IMR-90 (cell line): ENCODE data around the gene ARHGEF39. TPM values are rescaled to one million over a fixed set of nuclear protein-coding genes. Genes with fewer than 3 reads are reported as not detected.

Source experiments
- ATAC-seq: fragments of 200-7000 bp; cut with Tn5 transposase; 2 replicates; pipeline ENCODE4 v1.9.1; 2020; ENCODE audit warnings: low read depth, mild to moderate bottlenecking, moderate library complexity
- BruUV-seq: library from RNA; stranded (reverse); fragments of 400-500 nt; replicated peaks from 2 replicates; lab custom pipeline; 2021; lab: Mats Ljungman, UMichigan
- CTCF ChIA-PET: fragments of 300-600 bp; formaldehyde crosslinking; extraction: SDS; loops from one replicate; lab custom pipeline; 2021; ENCODE audit warnings: antibody characterized with exemption; lab: Yijun Ruan, JAX
- POLR2A ChIA-PET: fragments of 300-600 bp; sonication (Branson Sonifier 250); formaldehyde crosslinking; loops from one replicate; lab custom pipeline; 2022; ENCODE audit warnings: antibody characterized with exemption; ENCODE audit not compliant: unreplicated experiment; lab: Charles Lee
- DNase-seq: peaks from one replicate; pipeline ENCODE4 v3.0.0; 2013
- H2AFZ ChIP-seq: replicated peaks from 2 replicates; pipeline ENCODE3; 2013; ENCODE audit warnings: low read length, mild to moderate bottlenecking; ENCODE audit not compliant: poor library complexity
- H2AK5ac ChIP-seq: 2 replicates; pipeline ENCODE4 v1.6.1; 2013; ENCODE audit warnings: low read depth, low read length, inconsistent platforms
- H2AK9ac ChIP-seq: replicated peaks from 2 replicates; pipeline ENCODE3; 2013; ENCODE audit warnings: mild to moderate bottlenecking, low read depth, low read length, moderate library complexity; ENCODE audit not compliant: poor library complexity
- H2BK120ac ChIP-seq: 2 replicates; pipeline ENCODE4 v1.6.1; 2013; ENCODE audit warnings: low read depth, low read length, inconsistent platforms
- H2BK15ac ChIP-seq: 3 replicates; pipeline ENCODE4 v1.6.1; 2013; ENCODE audit warnings: low read depth, low read length, inconsistent platforms
- H2BK20ac ChIP-seq: 2 replicates; pipeline ENCODE4 v1.6.1; 2013; ENCODE audit warnings: low read depth, mild to moderate bottlenecking, inconsistent platforms, low read length, moderate library complexity
- H2BK5ac ChIP-seq: 2 replicates; pipeline ENCODE4 v1.6.1; 2013; ENCODE audit warnings: mild to moderate bottlenecking, low read depth, low read length, inconsistent platforms; ENCODE audit not compliant: poor library complexity, severe bottlenecking
- H3K14ac ChIP-seq: replicated peaks from 2 replicates; pipeline ENCODE4 v1.6.1; 2013; ENCODE audit warnings: low read depth, low read length, inconsistent platforms
- H3K18ac ChIP-seq: 2 replicates; pipeline ENCODE4 v1.6.1; 2013; ENCODE audit warnings: low read depth, low read length, control low read depth
- H3K23ac ChIP-seq: 2 replicates; pipeline ENCODE4 v1.6.1; 2013; ENCODE audit warnings: low read depth, low read length, inconsistent platforms
- H3K27ac ChIP-seq: 2 replicates; pipeline ENCODE4 v1.5.1; 2013; ENCODE audit warnings: mild to moderate bottlenecking, control low read depth, low read length; ENCODE audit not compliant: insufficient read depth
- H3K27me3 ChIP-seq: 2 replicates; pipeline ENCODE4 v1.6.1; 2013; ENCODE audit warnings: low read length; ENCODE audit not compliant: control insufficient read depth, insufficient read depth
- H3K36me3 ChIP-seq: 2 replicates; pipeline ENCODE4 v1.6.1; 2013; ENCODE audit warnings: low read length, mixed read lengths; ENCODE audit not compliant: control insufficient read depth, insufficient read depth
- H3K4ac ChIP-seq: 2 replicates; pipeline ENCODE4 v1.6.1; 2013; ENCODE audit warnings: low read depth, low read length, inconsistent platforms
- H3K4me1 ChIP-seq: 2 replicates; pipeline ENCODE4 v1.6.1; 2013; ENCODE audit warnings: low read length, mixed read lengths; ENCODE audit not compliant: control insufficient read depth, insufficient read depth
- H3K4me2 ChIP-seq: 2 replicates; pipeline ENCODE4 v1.6.1; 2013; ENCODE audit warnings: low read depth, mild to moderate bottlenecking, control low read depth, low read length, moderate library complexity
- H3K4me3 ChIP-seq: 2 replicates; pipeline ENCODE4 v1.5.1; 2013; ENCODE audit warnings: low read depth, mild to moderate bottlenecking, control low read depth, low read length, moderate library complexity; ENCODE audit not compliant: insufficient read depth
- H3K56ac ChIP-seq: 2 replicates; pipeline ENCODE4 v1.6.1; 2013; ENCODE audit warnings: low read length, inconsistent platforms; ENCODE audit not compliant: insufficient read depth; ENCODE audit errors: extremely low read depth
- H3K79me1 ChIP-seq, 2 experiments: 2 replicates each; pipeline ENCODE4 v1.6.1; 2013; ENCODE audit warnings: low read length in 2 of 2, inconsistent platforms in 1 of 2, low read depth in 1 of 2
- H3K9ac ChIP-seq: 2 replicates; pipeline ENCODE4 v1.6.1; 2013; ENCODE audit warnings: low read depth, low read length, control low read depth
- H3K9me1 ChIP-seq: 2 replicates; pipeline ENCODE4 v1.6.1; 2013; ENCODE audit warnings: low read length, inconsistent platforms; ENCODE audit not compliant: insufficient read depth
- H3K9me3 ChIP-seq: 2 replicates; pipeline ENCODE4 v1.6.1; 2013; ENCODE audit warnings: low read length; ENCODE audit not compliant: control insufficient read depth, insufficient read depth
- H4K20me1 ChIP-seq: 2 replicates; pipeline ENCODE4 v1.6.1; 2013; ENCODE audit warnings: low read length, inconsistent platforms; ENCODE audit not compliant: insufficient read depth
- H4K5ac ChIP-seq: 2 replicates; pipeline ENCODE4 v1.6.1; 2013; ENCODE audit warnings: mild to moderate bottlenecking, low read depth, low read length, control low read depth
- H4K8ac ChIP-seq, 2 experiments: 2 replicates each; pipeline ENCODE4 v1.6.1; 2013; ENCODE audit warnings: low read depth in 2 of 2, low read length in 2 of 2, control low read depth in 1 of 2, inconsistent platforms in 1 of 2
- H4K91ac ChIP-seq: 2 replicates; pipeline ENCODE4 v1.6.1; 2013; ENCODE audit warnings: low read depth, low read length, inconsistent platforms; ENCODE audit not compliant: insufficient read depth
- BHLHE40 ChIP-seq: fragments of 150-350 bp; IDR thresholded peaks from 2 replicates; pipeline ENCODE4 v1.6.1; 2016; ENCODE audit warnings: mild to moderate bottlenecking, low read depth, low read length
- CEBPB ChIP-seq: IDR thresholded peaks from 2 replicates; pipeline ENCODE4 v1.6.1; 2012; ENCODE audit warnings: low read depth, low read length, improper control_type of control experiment
- MAZ ChIP-seq: IDR thresholded peaks from 2 replicates; pipeline ENCODE4 v1.6.1; 2012; ENCODE audit warnings: low read depth, mild to moderate bottlenecking, low read length, improper control_type of control experiment, moderate library complexity, borderline replicate concordance
- NFE2L2 ChIP-seq: fragments of 150-350 bp; IDR thresholded peaks from 2 replicates; pipeline ENCODE4 v1.6.1; 2016; ENCODE audit warnings: low read depth, mild to moderate bottlenecking, low read length
- RAD21 ChIP-seq: IDR thresholded peaks from 2 replicates; pipeline ENCODE4 v1.6.1; 2012; ENCODE audit warnings: low read length, improper control_type of control experiment
- RCOR1 ChIP-seq: IDR thresholded peaks from 2 replicates; pipeline ENCODE4 v1.6.1; 2012; ENCODE audit warnings: mild to moderate bottlenecking, low read length, improper control_type of control experiment; ENCODE audit not compliant: insufficient replicate concordance
- RFX5 ChIP-seq: IDR thresholded peaks from 2 replicates; pipeline ENCODE4 v1.8.0; 2012; ENCODE audit warnings: low read depth, mild to moderate bottlenecking, low read length, moderate library complexity
- SMC3 ChIP-seq: fragments of 150-350 bp; IDR thresholded peaks from 2 replicates; pipeline ENCODE4 v1.6.1; 2016; ENCODE audit warnings: low read depth, mild to moderate bottlenecking, antibody characterized with exemption, low read length, moderate library complexity
- WGBS, 2 experiments: methylation state at CpG; one replicate each; pipeline versions ENCODE4 v1.1.5 to v1.1.7; 2013; ENCODE audit warnings: missing lambda C conversion rate in 2 of 2; ENCODE audit not compliant: insufficient read length in 1 of 2; ENCODE audit errors: extremely low coverage in 2 of 2; 5-methylcytosine and 5-hydroxymethylcytosine counted together
- dilution Hi-C: fragments of 300-500 bp; cut with HindIII; formaldehyde crosslinking; loops from one replicate; pipeline ENCODE4 v1.14.3; 2018; ENCODE audit warnings: low sequenced_read_pairs; ENCODE audit not compliant: unreplicated experiment
- in situ Hi-C: fragments of 300-500 bp; cut with MboI; formaldehyde crosslinking; loops from 3 replicates; pipeline ENCODE4 v1.14.3; 2019; ENCODE audit warnings: low sequenced_read_pairs, inconsistent platforms, mixed read lengths
- intact Hi-C: fragments of 100-400 bp; cut with micrococcal nuclease; formaldehyde crosslinking; loops from 2 replicates; pipeline ENCODE4 v1.10.0; 2022
- polyA plus RNA-seq, 3 experiments: library from polyadenylated mRNA; depleted of rRNA; stranded (reverse); fragments of >200 nt; gene quantifications; 2 replicates each; pipeline ENCODE4 v1.2.3, GENCODE V29; 2012; ENCODE audit warnings: low replicate concordance in 1 of 3
- total RNA-seq: library from RNA; depleted of rRNA; stranded (reverse); fragments of >200 nt; gene quantifications from 2 replicates; pipeline ENCODE4 v1.2.3, GENCODE V29; 2012
- TF ChIP-seq, protein P1 (sequence below): conservative IDR thresholded peaks from 2 replicates; pipeline ENCODE4 v1.5.1; 2012; ENCODE audit warnings: mild to moderate bottlenecking, low read depth, low read length, improper control_type of control experiment
- TF ChIP-seq, protein P2 (sequence below): fragments of 150-350 bp; IDR thresholded peaks from 2 replicates; pipeline ENCODE4 v1.6.1; 2016; ENCODE audit warnings: low read depth, mild to moderate bottlenecking, low read length, moderate library complexity, borderline replicate concordance
- TF ChIP-seq, protein P3 (sequence below): fragments of 150-350 bp; IDR thresholded peaks from 2 replicates; pipeline ENCODE4 v1.6.1; 2017; ENCODE audit warnings: mild to moderate bottlenecking, antibody characterized with exemption, low read length, low read depth

Gene ARHGEF39
- total and polyA plus RNA-seq, 2 of the 4 experiments (the other 2 are of a cell fraction), result 2.5 to 2.8 TPM

DNA sequence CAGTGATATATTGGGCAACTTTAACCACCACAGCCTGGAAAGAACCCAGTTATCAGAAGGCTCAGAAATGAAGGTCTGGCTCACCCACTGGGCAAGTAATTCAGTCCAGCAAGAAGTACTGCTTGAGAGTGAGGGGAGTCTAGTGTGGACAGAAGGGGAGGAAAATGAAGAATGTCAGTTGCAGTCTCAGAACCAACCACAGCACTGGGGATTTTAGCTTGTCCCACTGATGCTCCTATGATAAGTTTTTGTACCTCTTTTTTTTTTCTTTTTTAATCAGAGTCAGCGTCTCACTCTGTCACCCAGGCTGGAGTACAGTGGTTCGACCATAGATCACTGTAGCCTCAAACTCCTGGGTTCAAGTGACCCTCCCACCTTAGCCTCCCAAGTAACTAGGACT lies 37.4 kb downstream of the ARHGEF39 start:
- H3K27ac ChIP-seq, result no peak overlapping the region
- no peaks in the 10 kb centered on the region for H3K36me3 ChIP-seq
- H2BK5ac ChIP-seq, result no peak overlapping the region
- H3K4me2 ChIP-seq, result no peak overlapping the region
- H3K9ac ChIP-seq, result no peak overlapping the region
- H4K8ac ChIP-seq, result no peak overlapping the region
- no peak overlapping the region for H3K23ac ChIP-seq
- no peaks in the 10 kb centered on the region for H3K9me1 ChIP-seq
- no peak overlapping the region for H4K91ac ChIP-seq
- intact Hi-C loops (no loop called here), in situ Hi-C loops (no loop called here), dilution Hi-C loops (no loop called here)
- no peak overlapping the region for H2BK15ac ChIP-seq
- BruUV-seq, result no TSS peak
- no peak overlapping the region for H3K4ac ChIP-seq
- H2AK9ac ChIP-seq, result no peak overlapping the region
- ATAC-seq (no peak), DNase-seq (no peak)
- no peak overlapping the region for H2AK5ac ChIP-seq
- H2AFZ ChIP-seq, result no peak overlapping the region
- H3K27me3 ChIP-seq, result no peaks in the 10 kb centered on the region; the same call in 1 of the 2 replicates
- ChIA-PET CTCF (no interaction called here), POLR2A (no interaction called here)
- no peak overlapping the region for H3K14ac ChIP-seq
- no peaks in the 10 kb centered on the region for H4K20me1 ChIP-seq
- H3K56ac ChIP-seq, result no peak overlapping the region
- whole genome bisulfite sequencing, 2 experiments, result no CpG with 5 or more reads among the region's 2 CpGs
- no peaks in the 10 kb centered on the region for H3K79me1 ChIP-seq
- no peak overlapping the region for H2BK20ac ChIP-seq
- TF ChIP-seq, protein P1, sequence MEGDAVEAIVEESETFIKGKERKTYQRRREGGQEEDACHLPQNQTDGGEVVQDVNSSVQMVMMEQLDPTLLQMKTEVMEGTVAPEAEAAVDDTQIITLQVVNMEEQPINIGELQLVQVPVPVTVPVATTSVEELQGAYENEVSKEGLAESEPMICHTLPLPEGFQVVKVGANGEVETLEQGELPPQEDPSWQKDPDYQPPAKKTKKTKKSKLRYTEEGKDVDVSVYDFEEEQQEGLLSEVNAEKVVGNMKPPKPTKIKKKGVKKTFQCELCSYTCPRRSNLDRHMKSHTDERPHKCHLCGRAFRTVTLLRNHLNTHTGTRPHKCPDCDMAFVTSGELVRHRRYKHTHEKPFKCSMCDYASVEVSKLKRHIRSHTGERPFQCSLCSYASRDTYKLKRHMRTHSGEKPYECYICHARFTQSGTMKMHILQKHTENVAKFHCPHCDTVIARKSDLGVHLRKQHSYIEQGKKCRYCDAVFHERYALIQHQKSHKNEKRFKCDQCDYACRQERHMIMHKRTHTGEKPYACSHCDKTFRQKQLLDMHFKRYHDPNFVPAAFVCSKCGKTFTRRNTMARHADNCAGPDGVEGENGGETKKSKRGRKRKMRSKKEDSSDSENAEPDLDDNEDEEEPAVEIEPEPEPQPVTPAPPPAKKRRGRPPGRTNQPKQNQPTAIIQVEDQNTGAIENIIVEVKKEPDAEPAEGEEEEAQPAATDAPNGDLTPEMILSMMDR, result no peak
- no peak for TF ChIP-seq RAD21
- no peak for TF ChIP-seq SMC3
- TF ChIP-seq, protein P2, sequence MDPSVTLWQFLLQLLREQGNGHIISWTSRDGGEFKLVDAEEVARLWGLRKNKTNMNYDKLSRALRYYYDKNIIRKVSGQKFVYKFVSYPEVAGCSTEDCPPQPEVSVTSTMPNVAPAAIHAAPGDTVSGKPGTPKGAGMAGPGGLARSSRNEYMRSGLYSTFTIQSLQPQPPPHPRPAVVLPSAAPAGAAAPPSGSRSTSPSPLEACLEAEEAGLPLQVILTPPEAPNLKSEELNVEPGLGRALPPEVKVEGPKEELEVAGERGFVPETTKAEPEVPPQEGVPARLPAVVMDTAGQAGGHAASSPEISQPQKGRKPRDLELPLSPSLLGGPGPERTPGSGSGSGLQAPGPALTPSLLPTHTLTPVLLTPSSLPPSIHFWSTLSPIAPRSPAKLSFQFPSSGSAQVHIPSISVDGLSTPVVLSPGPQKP, result no peak
- no peak for TF ChIP-seq RCOR1
- TF ChIP-seq BHLHE40, result no peak
- no peak for TF ChIP-seq NFE2L2
- no peak for TF ChIP-seq RFX5
- no peak for TF ChIP-seq MAZ
- no peak for TF ChIP-seq CEBPB
- TF ChIP-seq, protein P3, sequence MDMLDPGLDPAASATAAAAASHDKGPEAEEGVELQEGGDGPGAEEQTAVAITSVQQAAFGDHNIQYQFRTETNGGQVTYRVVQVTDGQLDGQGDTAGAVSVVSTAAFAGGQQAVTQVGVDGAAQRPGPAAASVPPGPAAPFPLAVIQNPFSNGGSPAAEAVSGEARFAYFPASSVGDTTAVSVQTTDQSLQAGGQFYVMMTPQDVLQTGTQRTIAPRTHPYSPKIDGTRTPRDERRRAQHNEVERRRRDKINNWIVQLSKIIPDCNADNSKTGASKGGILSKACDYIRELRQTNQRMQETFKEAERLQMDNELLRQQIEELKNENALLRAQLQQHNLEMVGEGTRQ, result no peak
- no peaks in the 10 kb centered on the region for H3K4me1 ChIP-seq
- no peak overlapping the region for H3K18ac ChIP-seq
- H2BK120ac ChIP-seq, result no peak overlapping the region
- H4K5ac ChIP-seq, result no peak overlapping the region
- H3K4me3 ChIP-seq, result no peak overlapping the region
- peaks cover 2% of the 10 kb centered on the region; the same call in 1 of the 2 replicates for H3K9me3 ChIP-seq
